Left colon (tissue), 2 donors: ENCODE measurements around the gene CLTA. TPM values are rescaled to one million over a fixed set of nuclear protein-coding genes. Genes with fewer than 3 reads are reported as not detected.

ENCODE experiments used
- total RNA-seq, 2 donors: library from RNA; stranded (reverse); fragmentation: NEBNext Ultra II Directional; extraction: Animal tissue kit (Norgen Biotek cat#: 25700); gene quantifications; one replicate each; pipeline ENCODE4 v1.2.1, GENCODE V29; 2021
- donor health status: DM: no; HTN: no; CAD: no.
- donor health status: DM: yes; HTN: yes; CAD: no.

CLTA gene
- total RNA-seq, 2 donors from 2014 or later, result 200 to 205 TPM

Other genes with a start within 250 kb of the CLTA start
- gene OR2S2, start 232.8 kb upstream of the CLTA start, total RNA-seq, result not detected
- 1 to 10 TPM; 2.9 to 4.7 TPM for gene RECK, start 154.0 kb upstream of the CLTA start, total RNA-seq
- 10 to 100 TPM; 26.0 to 33.3 TPM for gene GLIPR2, start 54.2 kb upstream of the CLTA start, total RNA-seq
- gene CCIN, start 21.5 kb upstream of the CLTA start, total RNA-seq, result under 1 TPM in 1 of 2 donors, not detected in 1; 0.25 TPM
- gene GNE, start 67.5 kb downstream of the CLTA start, total RNA-seq, result 100 to 1,000 TPM in 1 of 2 donors, 10 to 100 TPM in 1; 94.0 to 196 TPM
- gene RNF38, start 209.3 kb downstream of the CLTA start, total RNA-seq, result 10 to 100 TPM; 31.0 to 40.5 TPM